Glutamatergic neuron (in vitro differentiated cells): ENCODE results near the gene GCN1. TPM values are rescaled to one million over a fixed set of nuclear protein-coding genes. Genes with fewer than 3 reads are reported as not detected.
"Not testable (repeated sequence)": the region's sequence is repeated elsewhere in the genome, so short reads cannot be mapped to it uniquely, and the experiment has no call there.

Source experiments
- DNase-seq: peaks from one replicate; pipeline ENCODE4 v3.0.0; 2022
- H3K27ac Mint-ChIP-seq: one replicate; pipeline ENCODE4 v1.8.0; 2020; ENCODE audit warnings: mild to moderate bottlenecking, mixed read lengths, inconsistent platforms; ENCODE audit not compliant: unreplicated experiment
- H3K27me3 Mint-ChIP-seq: one replicate; pipeline ENCODE4 v1.8.0; 2020; ENCODE audit warnings: mild to moderate bottlenecking, moderate library complexity, mixed read lengths, inconsistent platforms; ENCODE audit not compliant: unreplicated experiment
- H3K36me3 Mint-ChIP-seq: one replicate; pipeline ENCODE4 v1.8.0; 2020; ENCODE audit warnings: mild to moderate bottlenecking, mixed read lengths, inconsistent platforms; ENCODE audit not compliant: unreplicated experiment
- H3K4me1 Mint-ChIP-seq: one replicate; pipeline ENCODE4 v1.8.0; 2020; ENCODE audit warnings: mild to moderate bottlenecking, low read depth, mixed read lengths, inconsistent platforms; ENCODE audit not compliant: unreplicated experiment
- H3K4me3 Mint-ChIP-seq: one replicate; pipeline ENCODE4 v1.8.0; 2020; ENCODE audit warnings: mild to moderate bottlenecking, mixed read lengths, inconsistent platforms; ENCODE audit not compliant: unreplicated experiment
- H3K9me3 Mint-ChIP-seq: one replicate; pipeline ENCODE4 v1.8.0; 2020; ENCODE audit warnings: mild to moderate bottlenecking, moderate library complexity, mixed read lengths, inconsistent platforms; ENCODE audit not compliant: unreplicated experiment
- total RNA-seq: library from RNA; stranded (reverse); fragmentation: NEBNext Ultra II Directional; extraction: Animal tissue kit (Norgen Biotek cat#: 25700); gene quantifications from one replicate; pipeline ENCODE4 v1.2.1, GENCODE V29; 2021; ENCODE audit not compliant: unreplicated experiment
- TF ChIP-seq, protein P1 (sequence below): fragments of 200-600 bp; sonication (generic); IDR thresholded peaks from one replicate; pipeline ENCODE4 v1.5.0; 2021; ENCODE audit not compliant: partially characterized antibody, unreplicated experiment

GCN1 gene
- total RNA-seq, 1 donor from 2014 or later = 173 TPM

DNA sequence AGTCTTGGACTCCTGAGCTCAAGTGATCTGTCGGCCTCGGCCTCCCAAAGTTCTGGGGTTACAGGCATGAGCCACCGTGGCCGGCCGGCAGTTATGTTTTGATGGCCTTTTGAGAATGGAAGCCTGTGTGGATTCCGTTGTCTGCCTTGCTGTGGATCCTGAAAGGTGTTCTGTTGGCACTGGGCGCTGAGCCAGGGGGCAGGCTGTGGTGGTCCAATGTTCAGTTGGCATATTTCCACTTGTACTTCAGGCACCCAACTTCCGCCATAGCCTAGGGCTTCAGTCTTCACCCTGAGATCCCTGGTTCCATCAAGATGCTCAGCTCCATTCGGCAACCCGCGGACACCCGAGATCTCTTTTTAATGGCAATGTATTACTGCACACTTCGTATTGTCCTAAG, 12.7 kb upstream of the GCN1 start:
- Mint-ChIP-seq H3K27me3 (peaks cover 2% of the 10 kb centered on the region), H3K9me3 (peaks cover 5% of the 10 kb centered on the region), H3K27ac (no peak overlapping the region), H3K36me3 (peaks cover 5% of the 10 kb centered on the region), H3K4me1 (no peaks in the 10 kb centered on the region), H3K4me3 (no peak overlapping the region)
- TF ChIP-seq, protein P1, sequence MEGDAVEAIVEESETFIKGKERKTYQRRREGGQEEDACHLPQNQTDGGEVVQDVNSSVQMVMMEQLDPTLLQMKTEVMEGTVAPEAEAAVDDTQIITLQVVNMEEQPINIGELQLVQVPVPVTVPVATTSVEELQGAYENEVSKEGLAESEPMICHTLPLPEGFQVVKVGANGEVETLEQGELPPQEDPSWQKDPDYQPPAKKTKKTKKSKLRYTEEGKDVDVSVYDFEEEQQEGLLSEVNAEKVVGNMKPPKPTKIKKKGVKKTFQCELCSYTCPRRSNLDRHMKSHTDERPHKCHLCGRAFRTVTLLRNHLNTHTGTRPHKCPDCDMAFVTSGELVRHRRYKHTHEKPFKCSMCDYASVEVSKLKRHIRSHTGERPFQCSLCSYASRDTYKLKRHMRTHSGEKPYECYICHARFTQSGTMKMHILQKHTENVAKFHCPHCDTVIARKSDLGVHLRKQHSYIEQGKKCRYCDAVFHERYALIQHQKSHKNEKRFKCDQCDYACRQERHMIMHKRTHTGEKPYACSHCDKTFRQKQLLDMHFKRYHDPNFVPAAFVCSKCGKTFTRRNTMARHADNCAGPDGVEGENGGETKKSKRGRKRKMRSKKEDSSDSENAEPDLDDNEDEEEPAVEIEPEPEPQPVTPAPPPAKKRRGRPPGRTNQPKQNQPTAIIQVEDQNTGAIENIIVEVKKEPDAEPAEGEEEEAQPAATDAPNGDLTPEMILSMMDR = no peak
- DNase-seq = no peak

DNA sequence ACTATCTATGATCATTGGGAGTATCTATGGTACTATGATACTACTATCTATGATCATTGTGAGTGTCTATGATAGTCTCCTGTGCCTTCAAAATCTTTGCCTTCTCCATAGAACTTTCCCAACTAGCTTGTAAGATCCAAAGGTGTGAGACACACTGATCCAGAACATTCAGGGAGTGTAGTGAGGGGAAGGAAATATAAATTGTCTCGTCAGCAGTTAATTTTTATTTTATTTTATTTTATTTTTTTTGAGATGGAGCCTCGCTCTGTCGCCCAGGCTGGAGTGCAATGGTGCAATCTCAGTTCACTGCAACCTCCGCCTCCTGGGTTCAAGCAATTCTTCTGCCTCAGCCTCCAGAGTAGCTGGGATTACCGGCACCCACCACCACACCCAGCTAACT, 12.3 kb upstream of the GCN1 start:
- H3K36me3 Mint-ChIP-seq = not testable (repeated sequence)

DNA sequence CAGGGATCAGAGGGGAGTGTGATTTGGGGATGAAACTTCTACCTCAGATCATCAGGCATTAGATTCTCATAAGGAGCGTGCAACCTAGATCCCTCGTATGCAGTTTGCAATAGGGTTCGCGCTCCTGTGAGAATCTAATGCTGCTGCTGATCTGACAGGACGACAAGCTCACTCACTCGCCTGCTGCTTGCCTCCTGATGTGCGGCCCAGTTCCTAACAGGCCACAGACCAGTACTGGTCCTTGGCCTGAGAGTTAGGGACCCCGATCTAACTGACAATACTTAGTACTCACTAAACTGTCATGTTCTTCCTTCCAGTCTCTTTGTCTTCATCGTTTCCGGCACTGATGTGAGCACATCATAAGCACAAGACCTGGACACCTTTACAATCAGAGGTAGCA, 11.7 kb upstream of the GCN1 start:
- no peak overlapping the region for H3K4me3 Mint-ChIP-seq
- DNase-seq = no peak
- H3K4me1 Mint-ChIP-seq = peaks cover 2% of the 10 kb centered on the region
- TF ChIP-seq, protein P1 = no peak
- no peak overlapping the region for H3K27ac Mint-ChIP-seq
- H3K36me3 Mint-ChIP-seq = peaks cover 5% of the 10 kb centered on the region
- peaks cover 2% of the 10 kb centered on the region for H3K27me3 Mint-ChIP-seq
- peaks cover 8% of the 10 kb centered on the region for H3K9me3 Mint-ChIP-seq

More for the DNA sequence above, 12.3 kb upstream of the GCN1 start:
- H3K4me1 Mint-ChIP-seq, H3K4me3 Mint-ChIP-seq, H3K9me3 Mint-ChIP-seq, DNase-seq, H3K27me3 Mint-ChIP-seq, H3K27ac Mint-ChIP-seq: not testable (repeated sequence)

DNA sequence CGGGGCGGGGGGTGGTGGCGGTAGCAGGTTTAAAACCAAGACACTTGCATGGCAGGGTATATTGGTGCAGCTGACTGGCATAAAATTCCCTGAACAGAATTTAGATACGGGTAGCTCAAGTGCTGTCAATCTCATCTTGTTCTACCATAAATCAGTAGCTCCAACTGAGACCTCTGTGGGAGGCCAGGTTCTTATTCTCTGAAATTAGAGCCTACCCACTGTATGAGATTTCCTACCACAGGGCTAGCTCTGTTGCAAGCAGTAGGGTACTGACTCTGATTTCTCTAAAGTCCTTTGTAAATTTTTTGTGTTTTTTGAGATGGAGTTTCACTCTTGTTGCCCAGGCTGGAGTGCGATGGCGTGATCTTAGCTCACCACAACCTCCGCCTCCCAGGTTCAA, 9.7 kb upstream of the GCN1 start:
- H3K27me3 Mint-ChIP-seq = peaks cover 4% of the 10 kb centered on the region
- H3K4me1 Mint-ChIP-seq = peaks cover 5% of the 10 kb centered on the region
- no peak overlapping the region for H3K27ac Mint-ChIP-seq
- DNase-seq = no peak
- TF ChIP-seq, protein P1 = no peak
- no peak overlapping the region for H3K4me3 Mint-ChIP-seq
- H3K36me3 Mint-ChIP-seq = peaks cover 5% of the 10 kb centered on the region
- H3K9me3 Mint-ChIP-seq = peaks cover 9% of the 10 kb centered on the region

DNA sequence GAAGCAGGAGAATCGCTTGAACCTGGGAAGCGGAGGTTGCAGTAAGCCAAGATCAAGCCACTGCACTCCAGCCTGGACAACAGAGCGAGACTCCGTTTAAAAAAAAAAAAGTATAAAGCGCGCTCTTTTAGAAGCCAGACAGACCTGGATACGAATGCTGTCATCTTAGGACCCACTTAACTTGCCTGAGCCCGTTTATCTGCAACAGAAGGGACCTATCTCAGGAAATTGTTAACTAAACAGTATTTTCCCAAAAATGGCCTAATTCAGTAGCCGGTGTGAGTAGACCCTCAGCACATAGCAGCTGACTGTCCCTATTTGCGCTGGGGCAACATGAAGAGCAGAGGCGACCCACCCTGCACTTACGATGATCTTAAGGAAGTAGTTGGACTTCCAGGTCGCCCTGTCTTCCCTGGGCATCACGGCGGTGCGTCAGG, 5.9 kb upstream of the GCN1 start:
- TF ChIP-seq, protein P1 = no peak
- Mint-ChIP-seq H3K9me3 (peaks cover 10% of the 10 kb centered on the region), H3K27ac (peak overlapping the region; percentile 98), H3K27me3 (peaks cover 2% of the 10 kb centered on the region), H3K4me3 (peak overlapping the region; percentile 98), H3K4me1 (peaks cover 7% of the 10 kb centered on the region), H3K36me3 (no peaks in the 10 kb centered on the region)
- no peak for DNase-seq
